CD4-positive, alpha-beta T cell treated with Interleukin-17A for 1 hour (primary cell): ENCODE results near the gene ATRNL1.
A peak's percentile ranks its signal among the peaks of the same experiment; 100 is the strongest.
"Not testable (repeated sequence)": the region's sequence is repeated elsewhere in the genome, so short reads cannot be mapped to it uniquely, and the experiment has no call there.

Experiments used
- DNase-seq: peaks from one replicate; pipeline ENCODE4 v3.0.0-alpha.2; 2020

Gene ATRNL1

GRCh38 chr10:115091161-115091560 is 2.0 kb upstream of the ATRNL1 start:
- DNase-seq, result no peak

GRCh38 chr10:115092258-115092554 is 959 bp upstream of the ATRNL1 start:
- no peak for DNase-seq

GRCh38 chr10:115092555-115093285 is 445 bp upstream of the ATRNL1 start:
- DNase-seq, result peak; percentile 7

- no peak for DNase-seq
These were observed 727 bp downstream of the ATRNL1 start for GRCh38 chr10:115093776-115094408.

GRCh38 chr10:115094416-115095140 is 1.4 kb downstream of the ATRNL1 start:
- DNase-seq, result no peak

GRCh38 chr10:115095758-115096157 is 2.6 kb downstream of the ATRNL1 start:
- DNase-seq, result no peak

GRCh38 chr10:115103700-115104099 is 10.5 kb downstream of the ATRNL1 start:
- DNase-seq, result no peak

- DNase-seq, result not testable (repeated sequence)
These were observed 12.2 kb downstream of the ATRNL1 start for GRCh38 chr10:115105411-115105810.

GRCh38 chr10:115107830-115108229 is 14.7 kb downstream of the ATRNL1 start:
- no peak for DNase-seq

GRCh38 chr10:115117301-115117700 is 24.1 kb downstream of the ATRNL1 start:
- DNase-seq, result no peak

- no peak for DNase-seq
These were observed 25.2 kb downstream of the ATRNL1 start for GRCh38 chr10:115118346-115118745.

- no peak for DNase-seq
These were observed 32.3 kb downstream of the ATRNL1 start for GRCh38 chr10:115125505-115125904.

- DNase-seq, result peak; percentile 27
These were observed 36.6 kb downstream of the ATRNL1 start for GRCh38 chr10:115129752-115130151.

- no peak for DNase-seq
These were observed 43.5 kb downstream of the ATRNL1 start for GRCh38 chr10:115136616-115137015.

- DNase-seq, result no peak
These were observed 48.1 kb downstream of the ATRNL1 start for GRCh38 chr10:115141254-115141653.

GRCh38 chr10:115157357-115157756 is 64.2 kb downstream of the ATRNL1 start:
- DNase-seq, result no peak

- no peak for DNase-seq
These were observed 70.0 kb downstream of the ATRNL1 start for GRCh38 chr10:115163129-115163528.

GRCh38 chr10:115164220-115164619 is 71.1 kb downstream of the ATRNL1 start:
- no peak for DNase-seq

GRCh38 chr10:115167751-115168150 is 74.6 kb downstream of the ATRNL1 start:
- DNase-seq, result no peak

- no peak for DNase-seq
These were observed 78.3 kb downstream of the ATRNL1 start for GRCh38 chr10:115171392-115171960.

GRCh38 chr10:115173915-115174443 is 80.8 kb downstream of the ATRNL1 start:
- DNase-seq, result no peak

GRCh38 chr10:115207276-115207675 is 114.1 kb downstream of the ATRNL1 start:
- not testable (repeated sequence) for DNase-seq

- DNase-seq, result no peak
These were observed 116.0 kb downstream of the ATRNL1 start for GRCh38 chr10:115209133-115209532.

GRCh38 chr10:115214829-115215228 is 121.7 kb downstream of the ATRNL1 start:
- no peak for DNase-seq
